ENCODE measurements around the gene A2ML1.

DNA sequence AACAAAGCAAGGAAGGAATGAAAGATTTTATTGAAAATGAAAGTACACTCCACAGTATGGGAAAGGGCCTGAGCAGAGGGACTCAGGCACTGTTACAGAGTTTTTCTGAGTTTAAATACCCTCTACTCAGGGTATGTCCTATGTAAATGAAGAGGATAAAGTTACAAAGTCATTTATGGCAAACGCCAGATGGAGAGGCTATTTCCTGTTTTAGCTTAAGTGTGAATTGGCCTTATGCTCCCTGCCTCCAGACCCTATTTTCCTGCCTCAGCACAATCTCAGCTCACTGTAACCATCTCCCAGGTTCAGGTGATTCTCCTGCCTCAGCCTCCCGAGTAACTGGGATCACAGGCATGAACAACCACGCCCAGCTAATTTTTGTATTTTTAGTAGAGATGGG is 85.1 kb downstream of the A2ML1 start:
- TF ChIP-seq CTCF (conservative IDR thresholded peaks at IDR 0.05) (no peak), ZFX (IDR thresholded peaks at IDR 0.05) (no peak)

All from C4-2B (cell line).